Naive thymus-derived CD4-positive, alpha-beta T cell (primary cell): ENCODE measurements around the gene HOXA10. TPM values are rescaled to one million over a fixed set of nuclear protein-coding genes. Genes with fewer than 3 reads are reported as not detected.

Experiments
- ATAC-seq: fragments of 150-1000 bp; cut with Tn5 transposase; 2 replicates; pipeline ENCODE4 v1.10.0; 2021; ENCODE audit warnings: mild to moderate bottlenecking, moderate library complexity
- CTCF ChIA-PET: fragments of 350-600 bp; sonication (Branson Sonifier 250); formaldehyde crosslinking; loops from one replicate; lab custom pipeline; 2021; ENCODE audit warnings: antibody characterized with exemption; lab: Charles Lee
- POLR2A ChIA-PET: fragments of 350-600 bp; sonication (Branson Sonifier 250); formaldehyde crosslinking; loops from one replicate; lab custom pipeline; 2021; ENCODE audit warnings: antibody characterized with exemption, inconsistent platforms; lab: Charles Lee
- DNase-seq, 9 donors: peaks; one replicate each; pipeline versions ENCODE4 v3.0.0 to v3.0.0-alpha.2; 2020 to 2022; ENCODE audit warnings: mixed read lengths in 1 of 9
- H3K27ac ChIP-seq: one replicate; pipeline ENCODE4 v1.7.0; 2013; ENCODE audit warnings: mild to moderate bottlenecking, low read depth, low read length, moderate library complexity
- H3K27me3 ChIP-seq, 2 donors: one replicate each; pipeline ENCODE4 v1.7.0; 2013; ENCODE audit warnings: low read length in 2 of 2, mild to moderate bottlenecking in 2 of 2, moderate library complexity in 2 of 2; ENCODE audit not compliant: control insufficient read depth in 2 of 2, insufficient read depth in 2 of 2
- H3K36me3 ChIP-seq, 3 experiments: 1 replicate in 2 of 3; 2 replicates in 1 of 3; pipeline ENCODE4 v1.7.0; 2013; ENCODE audit warnings: low read length in 3 of 3, mild to moderate bottlenecking in 3 of 3, moderate library complexity in 1 of 3; ENCODE audit not compliant: insufficient read depth in 3 of 3, control insufficient read depth in 2 of 3
- H3K4me1 ChIP-seq, 2 donors: one replicate each; pipeline ENCODE4 v1.7.0; 2013; ENCODE audit warnings: low read length in 2 of 2, mild to moderate bottlenecking in 2 of 2, moderate library complexity in 1 of 2; ENCODE audit not compliant: control insufficient read depth in 2 of 2, insufficient read depth in 2 of 2
- H3K4me3 ChIP-seq: 2 replicates; pipeline ENCODE4 v1.7.0; 2013; ENCODE audit warnings: mild to moderate bottlenecking, low read length
- H3K9me3 ChIP-seq, 3 experiments: 1 replicate in 2 of 3; 2 replicates in 1 of 3; pipeline ENCODE4 v1.7.0; 2013; ENCODE audit warnings: low read length in 3 of 3; ENCODE audit not compliant: control insufficient read depth in 2 of 3
- H3K27ac Mint-ChIP-seq, 9 donors: one replicate each; pipeline ENCODE4 v1.8.0; 2020 to 2022; ENCODE audit warnings: mixed read lengths in 9 of 9, mild to moderate bottlenecking in 8 of 9, moderate library complexity in 5 of 9, inconsistent platforms in 2 of 9
- H3K27me3 Mint-ChIP-seq, 5 donors: one replicate each; pipeline ENCODE4 v1.8.0; 2021 to 2022; ENCODE audit warnings: mixed read lengths in 5 of 5, mild to moderate bottlenecking in 1 of 5
- H3K36me3 Mint-ChIP-seq, 5 donors: one replicate each; pipeline ENCODE4 v1.8.0; 2020 to 2022; ENCODE audit warnings: mixed read lengths in 5 of 5, mild to moderate bottlenecking in 3 of 5, inconsistent platforms in 1 of 5
- H3K4me1 Mint-ChIP-seq, 7 donors: one replicate each; pipeline ENCODE4 v1.8.0; 2020 to 2022; ENCODE audit warnings: mixed read lengths in 7 of 7, mild to moderate bottlenecking in 3 of 7, inconsistent platforms in 1 of 7
- H3K4me3 Mint-ChIP-seq, 10 donors: one replicate each; pipeline ENCODE4 v1.8.0; 2020 to 2022; ENCODE audit warnings: mild to moderate bottlenecking in 10 of 10, mixed read lengths in 10 of 10, moderate library complexity in 6 of 10, inconsistent platforms in 2 of 10
- H3K9me3 Mint-ChIP-seq, 11 donors: one replicate each; pipeline ENCODE4 v1.8.0; 2020 to 2022; ENCODE audit warnings: mixed read lengths in 11 of 11, mild to moderate bottlenecking in 4 of 11, inconsistent platforms in 1 of 11, moderate library complexity in 1 of 11
- intact Hi-C, 2 donors: fragments of 100-400 bp; cut with micrococcal nuclease; formaldehyde crosslinking; loops; one replicate each; pipeline ENCODE4 v1.15.1; 2023
- polyA plus RNA-seq, 2 donors: library from polyadenylated mRNA; unstranded; fragments of 300-500 nt; fragmentation: Illumina TruSeq; gene quantifications; one replicate each; pipeline ENCODE4 v1.2.3, GENCODE V29; 2021
- total RNA-seq, 6 experiments: library from RNA in 5 of 6; stranded (reverse) in 5 of 6; gene quantifications; 1 replicate in 5 of 6; 2 replicates in 1 of 6; pipeline ENCODE4 v1.2.3 and lab custom pipeline; 2021 to 2026

The HOXA10 gene
- total and polyA plus RNA-seq, 7 experiments from 2014 or later = 0.66 TPM; not detected in 6

GRCh38 chr7:27201580-27202017 lies 27.5 kb upstream of the HOXA10 start:
- peaks cover 15 to 18% of the 10 kb centered on the region in 2 donors for H3K4me1 ChIP-seq
- peak overlapping the region in 1 of 9 donors; percentile 65 for H3K27ac Mint-ChIP-seq
- intact Hi-C loops = loop anchor here (2.0 to 5.0 kb wide), 2 partner anchors 17 to 41 kb away; partner anchors contain the start of genes EVX1 (in 1 of the 2) and HOXA11 (in 1 of the 2)
- H3K4me1 Mint-ChIP-seq = peaks cover 9 to 60% (median 52%) of the 10 kb centered on the region in 7 donors
- peaks cover 0 to 5% (median 0%) of the 10 kb centered on the region in 5 donors for H3K36me3 Mint-ChIP-seq
- H3K4me3 ChIP-seq = no peak overlapping the region
- DNase-seq (no peak), ATAC-seq (no peak)
- H3K9me3 Mint-ChIP-seq = peaks cover 0 to 14% (median 3%) of the 10 kb centered on the region in 11 donors
- ChIA-PET POLR2A (no interaction called here), CTCF (no interaction called here)
- peaks cover 83 to 89% (median 86%) of the 10 kb centered on the region in 5 donors for H3K27me3 Mint-ChIP-seq
- H3K4me3 Mint-ChIP-seq = peak overlapping the region in 7 of 10 donors; percentile 69 to 85 (median 75)
- no peaks in the 10 kb centered on the region for H3K9me3 ChIP-seq
- H3K36me3 ChIP-seq = no peaks in the 10 kb centered on the region
- H3K27me3 ChIP-seq = peaks cover 28 to 59% of the 10 kb centered on the region in 2 donors
- no peak overlapping the region for H3K27ac ChIP-seq

- H3K4me1 Mint-ChIP-seq = peaks cover 9 to 59% (median 52%) of the 10 kb centered on the region in 7 donors
- Histone ChIP-seq H3K9me3 (no peaks in the 10 kb centered on the region), H3K4me1 (peaks cover 15 to 18% of the 10 kb centered on the region in 2 donors), H3K27me3 (peaks cover 27 to 60% of the 10 kb centered on the region in 2 donors), H3K4me3 (peak overlapping the region; percentile 11), H3K27ac (no peak overlapping the region), H3K36me3 (no peaks in the 10 kb centered on the region)
- CTCF ChIA-PET = no interaction called here
- intact Hi-C loops = loop anchor here (2.0 to 5.0 kb wide), 2 partner anchors 16 to 41 kb away; partner anchors contain the start of genes EVX1 (in 1 of the 2) and HOXA11 (in 1 of the 2)
- ATAC-seq (peak; percentile 46), DNase-seq (no peak)
- peaks cover 0 to 14% (median 1%) of the 10 kb centered on the region in 11 donors for H3K9me3 Mint-ChIP-seq
- H3K36me3 Mint-ChIP-seq = peaks cover 0 to 5% (median 0%) of the 10 kb centered on the region in 5 donors
- H3K27me3 Mint-ChIP-seq = peaks cover 82 to 88% (median 85%) of the 10 kb centered on the region in 5 donors
- POLR2A ChIA-PET = no interaction called here
- H3K4me3 Mint-ChIP-seq = peak overlapping the region; percentile 41 to 85 (median 76)
- H3K27ac Mint-ChIP-seq = peak overlapping the region in 4 of 9 donors; percentile 18 to 86 (median 68)
These were observed 26.9 kb upstream of the HOXA10 start for GRCh38 chr7:27200761-27201579.

GRCh38 chr7:27199849-27200760 lies 26.0 kb upstream of the HOXA10 start, which contains the start of gene HOXA13:
Gene HOXA13 (minus strand): TSS chr7:27200091. CDS start chr7:27200077, 14 bp downstream.
- H3K27me3 Mint-ChIP-seq = peaks cover 83 to 87% (median 86%) of the 10 kb centered on the region in 5 donors
- peaks cover 15 to 18% of the 10 kb centered on the region in 2 donors for H3K4me1 ChIP-seq
- H3K4me3 Mint-ChIP-seq = peak within 1 kb of the TSS; percentile 51 to 91 (median 78)
- ATAC-seq (peak; percentile 63), DNase-seq (peak in 1 of 9 donors; percentile 22)
- H3K9me3 ChIP-seq = no peaks in the 10 kb centered on the region
- ChIA-PET POLR2A (interaction anchor here (1.3 kb wide), 1 partner anchor 26 kb away, joined by 4 read pairs; the partner anchor contains the start of gene HOXA10), CTCF (no interaction called here)
- H3K36me3 ChIP-seq = no peaks in the 10 kb centered on the region
- H3K27me3 ChIP-seq = peaks cover 22 to 58% of the 10 kb centered on the region in 2 donors
- H3K27ac Mint-ChIP-seq = peak within 1 kb of the TSS in 4 of 9 donors; percentile 65 to 86 (median 69)
- H3K27ac ChIP-seq = no peak within 1 kb of the TSS
- H3K4me1 Mint-ChIP-seq = peaks cover 9 to 51% (median 45%) of the 10 kb centered on the region in 7 donors
- H3K4me3 ChIP-seq = peak within 1 kb of the TSS; percentile 11
- intact Hi-C loops = loop anchor here (2.0 to 10.0 kb wide), 7 partner anchors 15 to 1755 kb away; partner anchors contain the start of genes EVX1 (in 1 of the 2), HOXA11 (in 1 of the 2) and TRIL (in 1 of the 2)
- H3K36me3 Mint-ChIP-seq = peaks cover 0 to 5% (median 0%) of the 10 kb centered on the region in 5 donors
- peaks cover 0 to 12% (median 0%) of the 10 kb centered on the region in 11 donors for H3K9me3 Mint-ChIP-seq

GRCh38 chr7:27198871-27199801 lies 25.0 kb upstream of the HOXA10 start:
- Histone ChIP-seq H3K27ac (no peak overlapping the region), H3K9me3 (no peaks in the 10 kb centered on the region), H3K36me3 (no peaks in the 10 kb centered on the region), H3K4me1 (peaks cover 15 to 18% of the 10 kb centered on the region in 2 donors), H3K4me3 (no peak overlapping the region), H3K27me3 (peaks cover 30 to 63% of the 10 kb centered on the region in 2 donors)
- Mint-ChIP-seq H3K27ac (peak overlapping the region in 2 of 9 donors; percentile 66 to 80), H3K36me3 (peaks cover 0 to 5% (median 0%) of the 10 kb centered on the region in 5 donors), H3K4me3 (peak overlapping the region in 9 of 10 donors; percentile 47 to 85 (median 69)), H3K9me3 (peaks cover 0 to 12% (median 0%) of the 10 kb centered on the region in 11 donors), H3K4me1 (peaks cover 9 to 42% (median 39%) of the 10 kb centered on the region in 7 donors), H3K27me3 (peaks cover 84 to 87% (median 86%) of the 10 kb centered on the region in 5 donors)
- intact Hi-C loops = loop anchor here (5.0 to 10.0 kb wide), 5 partner anchors 37 to 1756 kb away; partner anchors contain the start of gene TRIL (in 1 of the 2)
- ATAC-seq = peak; percentile 11
- CTCF ChIA-PET = interaction anchor here (1.0 to 1.7 kb wide), 4 partner anchors 11 to 822 kb away, joined by 3 to 6 read pairs (median 3); no protein-coding TSS in a partner anchor
- DNase-seq = peak in 1 of 9 donors; percentile 21
- POLR2A ChIA-PET = interaction anchor here (1.3 kb wide), 1 partner anchor 25 kb away, joined by 4 read pairs; the partner anchor contains the start of gene HOXA10
